HG03097 (cell line): ENCODE data around the gene TEKT3.

Experiments
- ATAC-seq: cut with Tn5 transposase; IDR thresholded peaks from one replicate; pipeline ENCODE4 v1.9.1; 2021; ENCODE audit not compliant: unreplicated experiment, low FRiP score

TEKT3 gene

GRCh38 chr17:15298176-15298575, 43.2 kb downstream of the TEKT3 start:
- ATAC-seq = no peak

- ATAC-seq = no peak
Observed at GRCh38 chr17:15293558-15293957, 47.8 kb downstream of the TEKT3 start.

- no peak for ATAC-seq
Observed at GRCh38 chr17:15291674-15292361, 49.6 kb downstream of the TEKT3 start.

GRCh38 chr17:15290605-15291004, 50.8 kb downstream of the TEKT3 start:
- no peak for ATAC-seq

GRCh38 chr17:15289285-15290183, 51.9 kb downstream of the TEKT3 start:
- ATAC-seq = no peak

GRCh38 chr17:15288859-15289258, 52.5 kb downstream of the TEKT3 start:
- no peak for ATAC-seq

GRCh38 chr17:15287538-15288267, 53.7 kb downstream of the TEKT3 start:
- ATAC-seq = no peak

GRCh38 chr17:15285466-15285865, 55.9 kb downstream of the TEKT3 start:
- ATAC-seq = no peak

- ATAC-seq = no peak
Observed at GRCh38 chr17:15284537-15284936, 56.9 kb downstream of the TEKT3 start.

- no peak for ATAC-seq
Observed at GRCh38 chr17:15284107-15284506, 57.3 kb downstream of the TEKT3 start.

GRCh38 chr17:15281909-15282308, 59.5 kb downstream of the TEKT3 start:
- ATAC-seq = no peak

GRCh38 chr17:15278924-15279477, 62.4 kb downstream of the TEKT3 start:
- ATAC-seq = no peak

- ATAC-seq = no peak
Observed at GRCh38 chr17:15278380-15278779, 63.0 kb downstream of the TEKT3 start.

- ATAC-seq = no peak
Observed at GRCh38 chr17:15274017-15274416, 67.4 kb downstream of the TEKT3 start.

- no peak for ATAC-seq
Observed at GRCh38 chr17:15273141-15273793, 68.1 kb downstream of the TEKT3 start.

GRCh38 chr17:15271741-15272140, 69.7 kb downstream of the TEKT3 start:
- no peak for ATAC-seq

- no peak for ATAC-seq
Observed at GRCh38 chr17:15270628-15271381, 70.6 kb downstream of the TEKT3 start.

GRCh38 chr17:15269780-15270089, 71.7 kb downstream of the TEKT3 start:
- no peak for ATAC-seq

GRCh38 chr17:15269087-15269779, 72.2 kb downstream of the TEKT3 start:
- no peak for ATAC-seq
